Naive thymus-derived CD4-positive, alpha-beta T cell (primary cell): ENCODE measurements around the gene SOX21. TPM values are rescaled to one million over a fixed set of nuclear protein-coding genes. Genes with fewer than 3 reads are reported as not detected.

Experiments used
- ATAC-seq: fragments of 150-1000 bp; cut with Tn5 transposase; 2 replicates; pipeline ENCODE4 v1.10.0; 2021; ENCODE audit warnings: mild to moderate bottlenecking, moderate library complexity
- CTCF ChIA-PET: fragments of 350-600 bp; sonication (Branson Sonifier 250); formaldehyde crosslinking; loops from one replicate; lab custom pipeline; 2021; ENCODE audit warnings: antibody characterized with exemption; lab: Charles Lee
- POLR2A ChIA-PET: fragments of 350-600 bp; sonication (Branson Sonifier 250); formaldehyde crosslinking; loops from one replicate; lab custom pipeline; 2021; ENCODE audit warnings: antibody characterized with exemption, inconsistent platforms; lab: Charles Lee
- DNase-seq, 9 donors: peaks; one replicate each; pipeline versions ENCODE4 v3.0.0 to v3.0.0-alpha.2; 2020 to 2022; ENCODE audit warnings: mixed read lengths in 1 of 9
- H3K27ac ChIP-seq: one replicate; pipeline ENCODE4 v1.7.0; 2013; ENCODE audit warnings: mild to moderate bottlenecking, low read depth, low read length, moderate library complexity
- H3K27me3 ChIP-seq, 2 donors: one replicate each; pipeline ENCODE4 v1.7.0; 2013; ENCODE audit warnings: low read length in 2 of 2, mild to moderate bottlenecking in 2 of 2, moderate library complexity in 2 of 2; ENCODE audit not compliant: control insufficient read depth in 2 of 2, insufficient read depth in 2 of 2
- H3K36me3 ChIP-seq, 3 experiments: 1 replicate in 2 of 3; 2 replicates in 1 of 3; pipeline ENCODE4 v1.7.0; 2013; ENCODE audit warnings: low read length in 3 of 3, mild to moderate bottlenecking in 3 of 3, moderate library complexity in 1 of 3; ENCODE audit not compliant: insufficient read depth in 3 of 3, control insufficient read depth in 2 of 3
- H3K4me1 ChIP-seq, 2 donors: one replicate each; pipeline ENCODE4 v1.7.0; 2013; ENCODE audit warnings: low read length in 2 of 2, mild to moderate bottlenecking in 2 of 2, moderate library complexity in 1 of 2; ENCODE audit not compliant: control insufficient read depth in 2 of 2, insufficient read depth in 2 of 2
- H3K4me3 ChIP-seq: 2 replicates; pipeline ENCODE4 v1.7.0; 2013; ENCODE audit warnings: mild to moderate bottlenecking, low read length
- H3K9me3 ChIP-seq, 3 experiments: 1 replicate in 2 of 3; 2 replicates in 1 of 3; pipeline ENCODE4 v1.7.0; 2013; ENCODE audit warnings: low read length in 3 of 3; ENCODE audit not compliant: control insufficient read depth in 2 of 3
- H3K27ac Mint-ChIP-seq, 9 donors: one replicate each; pipeline ENCODE4 v1.8.0; 2020 to 2022; ENCODE audit warnings: mixed read lengths in 9 of 9, mild to moderate bottlenecking in 8 of 9, moderate library complexity in 5 of 9, inconsistent platforms in 2 of 9
- H3K27me3 Mint-ChIP-seq, 5 donors: one replicate each; pipeline ENCODE4 v1.8.0; 2021 to 2022; ENCODE audit warnings: mixed read lengths in 5 of 5, mild to moderate bottlenecking in 1 of 5
- H3K36me3 Mint-ChIP-seq, 5 donors: one replicate each; pipeline ENCODE4 v1.8.0; 2020 to 2022; ENCODE audit warnings: mixed read lengths in 5 of 5, mild to moderate bottlenecking in 3 of 5, inconsistent platforms in 1 of 5
- H3K4me1 Mint-ChIP-seq, 7 donors: one replicate each; pipeline ENCODE4 v1.8.0; 2020 to 2022; ENCODE audit warnings: mixed read lengths in 7 of 7, mild to moderate bottlenecking in 3 of 7, inconsistent platforms in 1 of 7
- H3K4me3 Mint-ChIP-seq, 10 donors: one replicate each; pipeline ENCODE4 v1.8.0; 2020 to 2022; ENCODE audit warnings: mild to moderate bottlenecking in 10 of 10, mixed read lengths in 10 of 10, moderate library complexity in 6 of 10, inconsistent platforms in 2 of 10
- H3K9me3 Mint-ChIP-seq, 11 donors: one replicate each; pipeline ENCODE4 v1.8.0; 2020 to 2022; ENCODE audit warnings: mixed read lengths in 11 of 11, mild to moderate bottlenecking in 4 of 11, inconsistent platforms in 1 of 11, moderate library complexity in 1 of 11
- intact Hi-C, 2 donors: fragments of 100-400 bp; cut with micrococcal nuclease; formaldehyde crosslinking; loops; one replicate each; pipeline ENCODE4 v1.15.1; 2023
- polyA plus RNA-seq, 2 donors: library from polyadenylated mRNA; unstranded; fragments of 300-500 nt; fragmentation: Illumina TruSeq; gene quantifications; one replicate each; pipeline ENCODE4 v1.2.3, GENCODE V29; 2021
- total RNA-seq, 6 experiments: library from RNA in 5 of 6; stranded (reverse) in 5 of 6; gene quantifications; 1 replicate in 5 of 6; 2 replicates in 1 of 6; pipeline ENCODE4 v1.2.3 and lab custom pipeline; 2021 to 2026

SOX21 gene
- total and polyA plus RNA-seq, 7 experiments from 2014 or later, result not detected

GRCh38 chr13:94661406-94661805 is 50.9 kb downstream of the SOX21 start:
- ATAC-seq (no peak), DNase-seq (no peak)
- POLR2A ChIA-PET, result no interaction called here
- CTCF ChIA-PET, result interaction anchor here (0.7 kb wide), 1 partner anchor 1073 kb away, joined by 5 read pairs; no protein-coding TSS in a partner anchor
- peaks cover 4 to 18% (median 11%) of the 10 kb centered on the region in 7 donors for H3K4me1 Mint-ChIP-seq
- H3K4me3 ChIP-seq, result no peak overlapping the region
- H3K27ac ChIP-seq, result no peak overlapping the region
- H3K27me3 ChIP-seq, result no peaks in the 10 kb centered on the region
- no peaks in the 10 kb centered on the region for H3K36me3 ChIP-seq
- intact Hi-C loops, result no loop called here
- H3K27me3 Mint-ChIP-seq, result peaks cover 8 to 39% (median 35%) of the 10 kb centered on the region in 5 donors
- peaks cover 0 to 2% (median 0%) of the 10 kb centered on the region in 11 donors for H3K9me3 Mint-ChIP-seq
- H3K4me1 ChIP-seq, result no peaks in the 10 kb centered on the region
- H3K27ac Mint-ChIP-seq, result no peak overlapping the region
- no peaks in the 10 kb centered on the region for H3K36me3 Mint-ChIP-seq
- H3K4me3 Mint-ChIP-seq, result no peak overlapping the region
- no peaks in the 10 kb centered on the region for H3K9me3 ChIP-seq

GRCh38 chr13:94660695-94661326 is 51.5 kb downstream of the SOX21 start:
- ATAC-seq, result no peak
- CTCF ChIA-PET, result interaction anchor here (0.5 to 0.7 kb wide), 3 partner anchors 8 to 1072 kb away, joined by 3 to 5 read pairs (median 3); no protein-coding TSS in a partner anchor
- Histone ChIP-seq H3K9me3 (no peaks in the 10 kb centered on the region), H3K27ac (no peak overlapping the region), H3K36me3 (no peaks in the 10 kb centered on the region), H3K27me3 (no peaks in the 10 kb centered on the region), H3K4me3 (no peak overlapping the region), H3K4me1 (no peaks in the 10 kb centered on the region)
- no peak overlapping the region for H3K4me3 Mint-ChIP-seq
- POLR2A ChIA-PET, result no interaction called here
- no peaks in the 10 kb centered on the region for H3K9me3 Mint-ChIP-seq
- peaks cover 4 to 18% (median 11%) of the 10 kb centered on the region in 7 donors for H3K4me1 Mint-ChIP-seq
- H3K27me3 Mint-ChIP-seq, result peaks cover 8 to 38% (median 33%) of the 10 kb centered on the region in 5 donors
- H3K27ac Mint-ChIP-seq, result no peak overlapping the region
- no peak for DNase-seq
- no peaks in the 10 kb centered on the region for H3K36me3 Mint-ChIP-seq
- intact Hi-C loops, result no loop called here

Other genes with a start within 250 kb of the SOX21 start
- 1 to 10 TPM in 2 of 5 experiments, under 1 TPM in 3; 0.19 to 1.9 (median 0.74) TPM for gene DCT, start 232.9 kb downstream of the SOX21 start, total RNA-seq
- gene DCT, start 232.9 kb downstream of the SOX21 start, polyA plus RNA-seq, result under 1 TPM in 1 of 2 donors, not detected in 1; 0.37 TPM
- 10 to 100 TPM in 3 of 5 experiments, 1 to 10 TPM in 2; 5.9 to 20.5 (median 13.7) TPM for gene TGDS, start 116.4 kb downstream of the SOX21 start, total RNA-seq
- gene TGDS, start 116.4 kb downstream of the SOX21 start, polyA plus RNA-seq, result 10 to 100 TPM; 11.7 to 18.4 TPM
- gene GPR180, start 110.7 kb downstream of the SOX21 start, total RNA-seq, result 1 to 10 TPM; 1.8 to 7.0 (median 5.4) TPM
- 1 to 10 TPM; 1.3 to 1.5 TPM for gene GPR180, start 110.7 kb downstream of the SOX21 start, polyA plus RNA-seq